GM19099 (cell line): Measurements from ENCODE around the gene CDKN2B-AS1.

Experiments
- POLR2A ChIP-seq: IDR thresholded peaks from 3 replicates; pipeline ENCODE4 v1.6.1; 2011; ENCODE audit warnings: low read depth; ENCODE audit not compliant: insufficient read length; ENCODE audit errors: extremely low read depth

The CDKN2B-AS1 gene

GRCh38 chr9:22065431-22066200 is 71.0 kb downstream of the CDKN2B-AS1 start:
- no peak for TF ChIP-seq POLR2A

DNA sequence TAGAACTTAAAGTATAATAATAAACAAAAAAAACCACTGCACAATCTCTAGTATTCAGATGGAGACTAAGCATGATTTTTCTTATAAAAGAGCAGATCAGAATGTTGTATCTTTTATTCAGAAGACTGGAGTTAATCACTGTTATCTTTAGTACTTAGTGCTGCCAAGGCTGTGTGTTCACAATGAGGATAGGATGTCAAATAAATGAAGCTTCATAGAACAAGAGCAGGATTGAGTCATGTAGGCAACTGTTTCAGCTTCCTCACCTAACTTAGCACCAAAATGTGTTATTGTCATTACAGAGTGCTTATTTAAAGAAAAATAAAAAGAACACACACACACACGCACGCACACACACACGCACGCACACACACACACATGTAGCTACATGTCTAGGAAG is 72.6 kb downstream of the CDKN2B-AS1 start:
- no peak for TF ChIP-seq POLR2A

- TF ChIP-seq POLR2A: no peak
Observed at GRCh38 chr9:22068369-22068768, 73.8 kb downstream of the CDKN2B-AS1 start.

DNA sequence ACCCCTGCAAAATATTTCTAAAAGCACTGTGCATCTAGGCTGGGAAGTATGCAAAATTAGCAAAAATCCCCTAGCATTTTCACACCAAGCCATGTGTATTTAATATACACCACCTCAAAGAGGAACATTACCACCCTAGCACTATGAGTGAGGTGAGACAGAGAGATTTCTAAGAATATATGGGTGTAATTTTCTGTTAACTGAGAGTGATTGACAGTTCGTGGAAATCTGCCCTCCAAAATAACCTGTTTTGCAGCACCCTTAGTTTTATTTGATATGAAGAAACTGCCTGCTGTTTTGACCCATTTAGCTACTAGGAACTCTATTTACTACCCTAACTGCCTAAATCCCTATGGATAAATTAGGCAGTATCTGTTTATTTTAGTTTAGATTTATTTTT is 78.8 kb downstream of the CDKN2B-AS1 start:
- no peak for TF ChIP-seq POLR2A

DNA sequence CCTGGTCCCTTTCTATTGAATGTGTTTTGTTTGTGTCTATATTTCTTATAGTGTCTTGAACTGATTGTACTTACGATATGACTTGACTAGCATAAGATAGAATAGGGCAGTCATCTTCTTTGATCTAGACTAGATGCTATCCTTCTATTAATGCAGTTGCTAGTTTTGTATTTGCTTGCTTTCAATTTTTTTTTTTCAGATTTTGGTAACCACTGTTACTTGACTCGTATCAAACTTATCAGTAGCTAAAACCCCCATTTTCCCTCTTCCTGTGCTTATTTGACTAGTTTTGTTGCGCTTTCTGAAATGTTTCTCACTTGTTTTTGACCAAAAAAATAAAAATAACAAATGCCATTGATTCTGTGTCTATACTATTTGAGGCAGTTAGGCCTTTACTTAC is 83.5 kb downstream of the CDKN2B-AS1 start:
- no peak for TF ChIP-seq POLR2A

DNA sequence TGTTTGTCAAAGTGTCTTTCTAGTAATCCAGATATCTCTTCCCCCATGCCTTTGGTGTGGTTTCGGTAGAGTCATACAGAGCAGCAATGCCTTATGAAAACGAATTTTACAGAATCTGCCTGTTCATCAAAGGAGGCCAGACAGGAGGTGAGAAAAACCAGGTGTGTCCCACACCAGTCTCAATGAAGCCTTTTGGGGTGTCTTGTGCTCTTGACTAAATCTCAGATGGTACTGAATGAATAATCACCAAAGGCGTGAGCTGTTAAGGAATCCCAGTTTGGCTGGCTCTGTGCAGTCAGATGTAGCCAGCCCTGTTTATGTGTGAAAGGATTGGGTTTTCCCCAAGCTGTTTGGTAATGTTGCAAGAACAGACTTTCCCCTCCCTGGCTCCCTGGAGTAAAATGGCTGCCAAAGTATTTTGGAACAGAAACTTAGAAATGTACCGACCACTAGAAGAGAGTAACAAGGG is 85.3 kb downstream of the CDKN2B-AS1 start:
- no peak for TF ChIP-seq POLR2A

GRCh38 chr9:22084336-22085035 is 89.9 kb downstream of the CDKN2B-AS1 start:
- no peak for TF ChIP-seq POLR2A

- no peak for TF ChIP-seq POLR2A
Observed at GRCh38 chr9:22088053-22088716, 93.6 kb downstream of the CDKN2B-AS1 start.

DNA sequence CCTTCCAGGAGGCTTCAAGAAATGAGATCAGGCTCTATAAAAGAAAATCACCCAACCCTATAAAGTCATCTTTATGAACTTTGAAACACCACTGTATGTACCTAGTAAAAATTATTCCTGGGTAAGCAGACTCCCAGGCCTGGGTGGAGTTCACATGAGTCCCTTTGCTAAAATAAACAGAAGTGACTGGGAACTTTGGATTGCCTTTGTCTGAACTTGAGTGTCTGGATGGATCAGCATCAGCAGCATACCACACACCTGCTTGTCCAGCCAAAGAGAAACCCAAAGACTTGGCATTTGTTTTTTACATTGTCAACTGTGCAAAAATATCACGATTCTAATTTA is 94.1 kb downstream of the CDKN2B-AS1 start:
- TF ChIP-seq POLR2A: no peak

DNA sequence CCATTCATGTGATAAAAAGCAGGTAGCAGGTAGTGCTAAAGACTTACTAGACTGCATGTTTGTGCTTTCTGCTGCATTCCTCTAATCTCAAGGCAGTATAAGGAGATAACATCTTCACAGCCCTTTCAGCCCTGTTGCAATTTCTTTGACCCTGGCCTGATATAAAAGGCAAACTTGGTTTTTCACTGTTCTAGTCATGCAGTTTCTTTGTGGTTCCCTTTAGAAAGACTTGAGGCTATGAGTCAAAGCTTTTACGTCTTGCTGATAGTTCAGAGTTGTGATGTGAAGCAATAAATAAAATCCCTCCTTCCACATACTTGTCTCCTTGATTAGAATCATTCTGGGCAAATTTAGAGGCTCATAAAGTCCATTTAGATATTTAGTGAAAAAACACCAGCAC is 103.1 kb downstream of the CDKN2B-AS1 start:
- TF ChIP-seq POLR2A: no peak

- no peak for TF ChIP-seq POLR2A
Observed at GRCh38 chr9:22098643-22099332, 104.2 kb downstream of the CDKN2B-AS1 start.

- no peak for TF ChIP-seq POLR2A
Observed at GRCh38 chr9:22100626-22101025, 106.0 kb downstream of the CDKN2B-AS1 start.

GRCh38 chr9:22102146-22103053 is 107.8 kb downstream of the CDKN2B-AS1 start:
- no peak for TF ChIP-seq POLR2A
